Measurements from ENCODE around the gene NBEAL2. TPM values are rescaled to one million over a fixed set of nuclear protein-coding genes. Genes with fewer than 3 reads are reported as not detected.

The NBEAL2 gene
- polyA plus RNA-seq, 1 donor from 2014 or later: 6.7 TPM

- Mint-ChIP-seq H3K9me3 (no peaks in the 10 kb centered on the region), H3K4me1 (peaks cover 10 to 25% (median 24%) of the 10 kb centered on the region in 3 donors), H3K27ac (peak overlapping the region in 2 of 3 donors; percentile 28 to 64), H3K4me3 (no peak overlapping the region), H3K36me3 (peaks cover 1% of the 10 kb centered on the region), H3K27me3 (no peaks in the 10 kb centered on the region)
Measured at GRCh38 chr3:46994801-46995731, 15.6 kb downstream of the NBEAL2 start.

GRCh38 chr3:46995901-46996562, 16.6 kb downstream of the NBEAL2 start:
- peaks cover 1% of the 10 kb centered on the region for H3K36me3 Mint-ChIP-seq

GRCh38 chr3:46996689-46997452, 17.4 kb downstream of the NBEAL2 start:
- no peaks in the 10 kb centered on the region for H3K9me3 Mint-ChIP-seq
- H3K36me3 Mint-ChIP-seq: peaks cover 1% of the 10 kb centered on the region
- no peaks in the 10 kb centered on the region for H3K27me3 Mint-ChIP-seq
- H3K4me3 Mint-ChIP-seq: peak overlapping the region in 2 of 4 donors; percentile 61 to 72
- peak overlapping the region in 1 of 3 donors; percentile 73 for H3K27ac Mint-ChIP-seq
- peaks cover 0 to 12% (median 11%) of the 10 kb centered on the region in 3 donors for H3K4me1 Mint-ChIP-seq

More at GRCh38 chr3:46995901-46996562, 16.6 kb downstream of the NBEAL2 start:
- peak overlapping the region in 1 of 3 donors; percentile 64 for H3K27ac Mint-ChIP-seq
- H3K4me3 Mint-ChIP-seq: no peak overlapping the region
- H3K27me3 Mint-ChIP-seq: no peaks in the 10 kb centered on the region
- peaks cover under 1 to 15% (median 14%) of the 10 kb centered on the region in 3 donors for H3K4me1 Mint-ChIP-seq
- H3K9me3 Mint-ChIP-seq: no peaks in the 10 kb centered on the region

- peaks cover 1% of the 10 kb centered on the region for H3K36me3 Mint-ChIP-seq
Measured at GRCh38 chr3:46997453-46998091, 18.1 kb downstream of the NBEAL2 start.

GRCh38 chr3:46998121-46998851, 18.8 kb downstream of the NBEAL2 start:
- H3K36me3 Mint-ChIP-seq: peaks cover 1% of the 10 kb centered on the region
- no peaks in the 10 kb centered on the region for H3K27me3 Mint-ChIP-seq
- H3K4me3 Mint-ChIP-seq: peak overlapping the region in 1 of 4 donors; percentile 74
- no peaks in the 10 kb centered on the region for H3K9me3 Mint-ChIP-seq
- no peak overlapping the region for H3K27ac Mint-ChIP-seq
- H3K4me1 Mint-ChIP-seq: peaks cover 0 to 12% (median 9%) of the 10 kb centered on the region in 3 donors

More at GRCh38 chr3:46997453-46998091, 18.1 kb downstream of the NBEAL2 start:
- no peaks in the 10 kb centered on the region for H3K27me3 Mint-ChIP-seq
- peak overlapping the region in 1 of 4 donors; percentile 39 for H3K4me3 Mint-ChIP-seq
- peaks cover 0 to 12% (median 9%) of the 10 kb centered on the region in 3 donors for H3K4me1 Mint-ChIP-seq
- peak overlapping the region in 1 of 3 donors; percentile 73 for H3K27ac Mint-ChIP-seq
- no peaks in the 10 kb centered on the region for H3K9me3 Mint-ChIP-seq

- H3K9me3 Mint-ChIP-seq: no peaks in the 10 kb centered on the region
- peaks cover 1% of the 10 kb centered on the region for H3K36me3 Mint-ChIP-seq
- H3K27ac Mint-ChIP-seq: no peak overlapping the region
- no peaks in the 10 kb centered on the region for H3K27me3 Mint-ChIP-seq
- H3K4me3 Mint-ChIP-seq: no peak overlapping the region
- peaks cover 0 to 12% (median 9%) of the 10 kb centered on the region in 3 donors for H3K4me1 Mint-ChIP-seq
Measured at GRCh38 chr3:46998852-46999515, 19.5 kb downstream of the NBEAL2 start.

- Mint-ChIP-seq H3K27ac (peak overlapping the region in 1 of 3 donors; percentile 13), H3K36me3 (peaks cover 1% of the 10 kb centered on the region), H3K9me3 (no peaks in the 10 kb centered on the region), H3K4me1 (peaks cover 0 to 12% (median 9%) of the 10 kb centered on the region in 3 donors), H3K4me3 (no peak overlapping the region), H3K27me3 (no peaks in the 10 kb centered on the region)
Measured at GRCh38 chr3:46999516-47000197, 20.2 kb downstream of the NBEAL2 start.

- Mint-ChIP-seq H3K27ac (no peak overlapping the region), H3K36me3 (peaks cover 1% of the 10 kb centered on the region), H3K4me3 (no peak overlapping the region), H3K4me1 (peaks cover 0 to 12% (median 9%) of the 10 kb centered on the region in 3 donors), H3K9me3 (no peaks in the 10 kb centered on the region), H3K27me3 (no peaks in the 10 kb centered on the region)
Measured at GRCh38 chr3:47000198-47000815, 20.8 kb downstream of the NBEAL2 start.

- peaks cover 1% of the 10 kb centered on the region for H3K36me3 Mint-ChIP-seq
- H3K9me3 Mint-ChIP-seq: no peaks in the 10 kb centered on the region
- no peaks in the 10 kb centered on the region for H3K27me3 Mint-ChIP-seq
- peak overlapping the region in 1 of 4 donors; percentile 17 for H3K4me3 Mint-ChIP-seq
- H3K4me1 Mint-ChIP-seq: peaks cover 0 to 12% (median 9%) of the 10 kb centered on the region in 3 donors
- H3K27ac Mint-ChIP-seq: no peak overlapping the region
Measured at GRCh38 chr3:47000922-47001730, 21.7 kb downstream of the NBEAL2 start.

- peaks cover 0 to 11% (median 9%) of the 10 kb centered on the region in 3 donors for H3K4me1 Mint-ChIP-seq
- H3K36me3 Mint-ChIP-seq: peaks cover 1% of the 10 kb centered on the region
- no peaks in the 10 kb centered on the region for H3K9me3 Mint-ChIP-seq
- H3K27ac Mint-ChIP-seq: no peak overlapping the region
- no peaks in the 10 kb centered on the region for H3K27me3 Mint-ChIP-seq
- H3K4me3 Mint-ChIP-seq: no peak overlapping the region
Measured at GRCh38 chr3:47001731-47002170, 22.3 kb downstream of the NBEAL2 start.

- Mint-ChIP-seq H3K4me3 (no peak overlapping the region), H3K9me3 (no peaks in the 10 kb centered on the region), H3K4me1 (peaks cover 0 to 5% (median 2%) of the 10 kb centered on the region in 3 donors), H3K27me3 (no peaks in the 10 kb centered on the region), H3K27ac (peak overlapping the region in 1 of 3 donors; percentile 86), H3K36me3 (no peaks in the 10 kb centered on the region)
Measured at GRCh38 chr3:47002171-47003055, 22.9 kb downstream of the NBEAL2 start.
